NCI-H526 treated with DMSO at 0.1 percent for 48 hours (cell line): ENCODE data around the gene KRTCAP2.
"Not testable (repeated sequence)": the region's sequence is repeated elsewhere in the genome, so short reads cannot be mapped to it uniquely, and the experiment has no call there.

ENCODE experiments used
- DNase-seq: peaks from one replicate; lab custom pipeline; 2025; lab: John Stamatoyannopoulos, UW

Gene KRTCAP2

DNA sequence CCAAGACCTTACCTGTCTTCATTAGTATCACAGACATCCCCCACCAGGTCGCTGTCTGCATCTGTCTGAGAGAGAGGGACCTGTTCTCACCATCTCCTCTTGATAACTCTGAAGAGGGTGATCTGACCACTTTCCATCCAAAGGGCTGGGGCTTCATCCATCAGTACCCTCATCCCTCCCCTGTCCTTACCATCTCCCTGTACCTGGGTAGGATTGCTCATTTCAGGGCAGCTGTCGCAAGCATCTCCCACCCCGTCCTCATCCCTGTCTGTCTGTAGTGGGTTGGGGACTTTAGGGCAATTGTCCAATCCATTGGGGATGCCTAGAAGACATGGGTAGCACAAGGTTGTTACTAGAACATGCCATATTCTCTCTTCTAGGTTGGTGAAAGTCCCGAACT, 26.7 kb upstream of the KRTCAP2 start:
- DNase-seq = no peak

DNA sequence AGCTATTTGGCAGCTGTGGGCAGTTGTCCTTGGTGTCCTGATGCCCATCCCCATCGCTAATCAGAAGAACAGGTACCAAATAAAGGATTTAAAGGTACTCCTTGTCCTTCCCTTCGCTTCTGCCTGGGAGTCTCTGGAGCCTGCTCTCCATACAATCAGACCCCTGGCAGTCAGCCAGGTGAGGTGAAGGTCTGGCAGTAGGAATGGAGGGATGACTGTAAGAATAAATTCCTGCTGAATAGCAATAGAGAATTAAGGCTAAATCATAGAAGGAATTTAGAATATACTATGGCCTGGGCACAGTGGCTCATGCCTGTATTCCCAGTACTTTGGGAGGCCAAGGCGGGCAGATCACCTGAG, 25.4 kb upstream of the KRTCAP2 start:
- DNase-seq = no peak

DNA sequence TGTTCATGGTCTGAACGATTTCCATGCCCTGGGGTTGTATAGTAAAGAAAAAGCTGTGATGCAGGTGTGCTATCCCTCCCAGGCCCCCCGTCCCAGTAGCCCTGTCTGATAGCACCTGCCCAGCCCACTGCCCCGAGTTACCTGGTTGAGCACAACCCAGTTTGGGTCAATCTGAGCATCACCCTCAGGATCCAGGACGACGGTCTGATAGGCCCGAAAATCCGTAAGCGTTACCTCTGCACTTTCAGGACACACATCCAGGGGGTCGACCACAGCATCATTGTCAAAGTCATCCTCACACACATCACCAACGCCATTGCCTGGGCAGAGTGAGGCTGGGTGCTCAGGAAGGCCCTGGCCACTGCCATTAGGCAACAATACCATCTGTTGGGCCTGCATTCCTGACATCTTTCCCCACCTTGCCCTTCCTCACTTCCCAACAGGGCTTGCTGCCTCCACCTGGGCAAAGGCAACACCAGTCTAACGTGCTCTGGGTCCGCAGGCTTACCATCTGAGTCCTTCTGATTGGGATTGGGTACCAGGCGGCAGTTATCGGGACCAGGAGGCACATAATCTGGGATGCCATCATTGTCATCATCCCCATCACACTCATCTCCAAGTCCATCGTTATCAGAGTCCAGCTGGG, 24.9 kb upstream of the KRTCAP2 start:
- no peak for DNase-seq

DNA sequence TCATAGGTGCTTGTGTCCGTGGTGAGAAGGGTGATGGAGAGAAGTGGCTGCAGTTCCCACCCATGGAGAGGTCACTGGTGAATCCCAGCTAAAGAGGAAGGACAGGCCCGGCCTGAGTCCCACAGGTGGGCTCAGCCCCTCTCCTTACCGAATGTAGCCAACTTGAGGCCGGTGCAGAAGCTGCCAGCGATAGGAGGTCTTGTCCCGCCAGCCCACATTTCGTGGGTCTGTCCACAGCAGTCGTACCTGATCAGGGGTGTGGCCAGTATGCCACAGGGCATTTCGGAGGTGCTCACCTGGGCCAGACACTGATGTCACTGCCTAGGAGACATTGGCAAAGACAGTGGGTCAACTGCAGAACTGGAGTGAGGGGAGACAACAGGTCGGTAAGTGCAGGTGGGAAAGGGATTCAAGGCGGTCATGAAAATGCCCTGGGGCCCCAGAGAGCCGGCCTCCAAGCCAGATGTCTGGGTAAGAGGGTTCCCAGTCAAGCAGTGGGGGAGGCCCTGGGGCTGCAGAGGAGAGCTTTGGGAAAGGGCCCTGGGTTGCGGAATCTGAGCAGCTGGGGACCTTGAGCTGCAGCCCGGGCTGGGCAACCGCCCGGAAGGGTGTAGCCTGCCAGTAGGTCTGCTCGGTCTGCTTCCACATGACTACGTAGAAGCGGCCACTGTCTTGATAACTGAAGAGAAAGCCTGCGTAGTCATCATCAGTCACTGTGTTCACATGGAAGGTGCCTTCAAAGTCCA, 24.0 kb upstream of the KRTCAP2 start:
- no peak for DNase-seq

DNA sequence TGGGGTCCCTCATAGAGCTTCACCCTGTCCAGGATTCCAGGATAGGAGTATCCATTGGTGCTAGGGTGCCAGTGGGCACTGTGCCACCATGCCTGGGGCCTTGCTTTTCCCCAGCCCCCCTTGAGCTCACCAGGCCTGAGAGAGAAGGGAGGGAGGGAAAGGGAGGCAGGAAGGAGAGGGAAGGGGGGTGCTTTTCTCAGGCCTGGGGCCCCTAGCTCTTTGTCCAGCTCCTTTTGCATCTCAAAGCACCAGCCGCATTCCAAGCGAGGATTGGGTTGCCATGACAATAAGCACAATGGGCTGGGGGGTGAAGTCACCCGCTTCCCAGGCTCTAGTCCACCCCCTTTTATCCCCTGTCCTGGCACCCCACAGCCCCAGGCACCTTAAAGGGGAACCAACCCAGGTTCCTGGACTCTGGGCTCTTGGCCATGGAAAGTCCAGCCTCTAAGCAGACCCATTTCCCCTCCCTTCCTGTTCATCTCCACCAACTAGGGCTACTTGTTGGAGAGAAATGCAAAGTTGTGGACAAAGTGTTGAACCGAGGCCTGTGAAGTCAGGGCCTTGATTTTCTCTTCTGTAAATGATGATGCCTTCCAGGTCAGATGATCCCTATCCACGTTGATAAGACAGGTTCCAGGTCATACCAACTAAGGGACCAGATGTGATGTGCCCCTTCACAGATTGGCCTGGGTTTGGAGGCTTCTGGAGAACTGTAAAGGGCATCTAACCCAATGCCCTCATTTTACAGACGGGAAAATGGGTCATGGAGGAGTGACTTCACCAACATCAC, 23.2 kb upstream of the KRTCAP2 start:
- DNase-seq = no peak

DNA sequence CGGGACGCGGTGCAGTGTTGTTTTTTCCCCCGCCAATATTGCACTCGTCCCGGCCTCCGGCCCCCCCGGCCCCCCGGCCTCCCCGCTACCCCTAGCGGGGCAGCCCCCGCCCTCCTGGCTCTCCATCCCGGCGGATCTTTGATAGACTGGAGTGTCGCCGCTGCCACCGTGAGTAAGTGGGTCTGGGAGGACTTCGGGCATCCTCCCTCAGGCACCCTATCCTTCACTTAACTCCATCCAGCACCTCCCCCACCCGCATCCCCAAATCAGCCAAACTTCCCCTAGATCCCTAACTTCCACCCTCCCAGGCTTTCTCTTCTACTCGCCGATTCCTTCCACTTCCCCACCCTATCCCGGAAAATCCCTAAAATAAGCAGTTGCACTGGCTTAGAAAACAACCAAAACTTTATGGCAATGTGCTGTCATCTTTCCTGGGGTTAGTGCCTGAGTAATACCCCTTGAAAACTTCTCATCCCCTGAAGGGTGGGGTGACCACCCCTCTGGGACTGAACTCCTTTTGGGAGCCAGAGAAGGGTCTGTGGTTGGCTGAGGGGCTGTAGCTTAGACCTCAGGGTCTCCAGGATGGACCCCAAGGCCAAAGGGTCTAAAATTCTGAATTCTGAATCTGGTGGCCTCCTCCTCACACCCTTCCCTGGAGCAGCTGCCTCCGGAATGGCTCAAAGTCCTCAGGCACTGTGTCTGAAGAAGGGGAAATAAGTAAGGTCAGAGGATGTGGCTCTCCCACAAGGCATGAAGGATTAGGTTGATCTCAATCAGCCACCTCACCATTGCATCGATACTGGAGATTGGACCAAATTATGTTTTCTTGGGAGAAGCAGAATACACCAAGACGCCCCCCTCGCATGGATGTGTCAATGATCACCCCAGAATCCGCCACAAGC, 22.3 kb upstream of the KRTCAP2 start:
- no peak for DNase-seq

DNA sequence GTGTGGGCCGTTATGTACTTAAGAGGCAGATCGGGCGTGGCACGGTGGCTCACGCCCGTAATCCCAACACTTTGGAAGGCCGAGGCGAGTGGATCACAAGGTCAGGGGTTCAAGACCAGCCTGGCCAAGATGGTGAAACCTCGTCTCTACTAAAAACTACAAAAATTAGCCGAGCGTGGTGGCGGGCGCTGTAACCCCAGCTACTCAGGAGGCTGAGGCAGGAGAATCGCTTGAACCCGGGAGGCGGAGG, 20.8 kb upstream of the KRTCAP2 start:
- not testable (repeated sequence) for DNase-seq

DNA sequence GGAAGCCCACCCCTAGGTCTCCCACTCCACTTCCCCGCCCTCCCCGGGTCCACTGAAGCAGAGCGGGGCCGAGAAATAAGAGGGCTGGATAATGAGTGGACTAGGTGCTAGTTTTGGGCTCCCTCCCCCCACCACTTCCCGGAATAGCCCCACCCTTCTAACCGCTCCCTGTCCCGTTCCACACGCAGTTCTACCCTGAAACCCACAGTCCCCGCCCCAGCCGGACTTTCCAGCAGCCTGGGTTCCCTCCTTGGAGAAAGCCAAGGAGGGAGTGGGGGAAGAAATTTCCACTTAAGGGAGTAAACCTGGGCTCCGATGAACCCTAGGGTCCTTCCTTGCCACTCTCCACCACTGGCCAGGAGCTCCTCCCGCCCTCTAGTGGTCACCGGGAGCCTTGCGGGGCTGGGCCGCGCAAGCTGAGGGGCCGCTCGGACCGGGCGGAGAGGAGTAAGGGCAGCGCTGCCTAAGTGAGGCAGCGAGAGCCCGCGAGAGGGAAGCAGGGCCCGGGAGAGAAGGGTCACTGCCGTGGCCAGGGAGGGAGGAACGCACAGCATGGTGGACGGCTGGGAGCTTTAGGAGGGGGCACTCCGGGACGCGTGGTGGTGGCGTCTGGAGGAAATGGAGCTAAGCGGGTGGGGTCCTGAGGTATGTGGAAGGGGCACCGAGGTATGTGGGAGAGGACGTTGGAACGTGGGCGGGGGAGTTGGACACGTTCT, 20.3 kb upstream of the KRTCAP2 start:
- peak; percentile 95 for DNase-seq

DNA sequence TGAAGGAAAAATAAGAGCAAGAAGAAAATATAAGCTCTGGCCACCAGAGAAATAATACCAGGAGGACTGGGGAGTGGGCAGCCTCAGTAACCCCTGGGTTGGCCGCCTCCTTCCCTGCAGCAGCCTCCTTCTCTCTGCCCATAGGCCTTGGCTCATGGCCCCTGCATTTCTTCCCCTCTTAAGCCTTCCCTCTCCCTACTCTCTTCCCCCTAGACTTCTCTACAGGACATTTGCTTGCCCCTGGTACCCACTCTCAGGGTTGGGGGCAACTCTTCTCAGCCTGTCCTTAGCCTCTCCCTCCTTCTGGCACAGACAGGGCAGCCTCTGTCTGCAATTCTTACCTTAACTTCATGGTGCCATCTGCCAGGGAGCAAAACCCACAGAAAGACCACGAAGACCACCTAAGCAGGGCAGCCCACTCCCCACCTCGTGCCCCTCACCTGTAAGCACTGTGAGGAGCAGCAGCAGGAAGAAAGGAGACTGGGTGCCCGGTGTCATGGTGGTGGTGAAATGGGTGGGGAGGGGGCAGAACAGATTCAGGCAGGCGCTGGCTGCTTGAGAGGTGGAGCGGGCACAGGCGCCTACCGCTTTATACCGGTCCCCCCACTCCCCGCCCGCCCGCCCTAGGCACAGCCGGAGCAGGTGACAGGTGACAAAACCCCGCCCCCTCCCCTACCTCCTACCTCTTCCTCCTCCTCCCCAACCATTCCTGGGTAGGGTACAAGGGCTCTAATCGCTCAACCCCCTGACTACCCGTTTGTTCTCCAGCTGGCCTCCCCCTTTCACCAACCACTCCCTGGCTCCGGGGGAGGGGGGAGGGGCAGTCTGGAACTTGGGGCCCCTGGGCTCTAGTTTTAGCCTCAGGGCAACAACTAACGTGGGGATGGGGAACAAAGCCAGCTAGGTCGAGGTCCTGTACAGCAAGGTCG, 19.5 kb upstream of the KRTCAP2 start:
- peak; percentile 93 for DNase-seq

DNA sequence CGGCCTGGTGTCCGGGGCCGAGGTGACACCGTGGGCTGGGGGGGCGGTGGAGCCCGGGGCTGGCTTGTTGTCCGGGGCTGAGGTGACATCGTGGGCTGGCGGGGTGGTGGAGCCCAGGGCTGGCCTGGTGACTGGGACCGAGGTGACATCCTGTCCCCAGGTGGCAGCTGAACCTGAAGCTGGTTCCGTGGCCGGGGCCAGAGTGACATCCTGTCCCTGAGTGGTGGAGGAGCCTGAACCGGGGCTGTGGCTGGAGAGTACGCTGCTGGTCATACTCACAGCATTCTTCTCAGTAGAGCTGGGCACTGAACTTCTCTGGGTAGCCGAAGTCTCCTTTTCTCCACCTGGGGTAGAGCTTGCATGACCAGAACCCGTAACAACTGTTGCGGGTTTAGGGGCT, 18.8 kb upstream of the KRTCAP2 start:
- no peak for DNase-seq

DNA sequence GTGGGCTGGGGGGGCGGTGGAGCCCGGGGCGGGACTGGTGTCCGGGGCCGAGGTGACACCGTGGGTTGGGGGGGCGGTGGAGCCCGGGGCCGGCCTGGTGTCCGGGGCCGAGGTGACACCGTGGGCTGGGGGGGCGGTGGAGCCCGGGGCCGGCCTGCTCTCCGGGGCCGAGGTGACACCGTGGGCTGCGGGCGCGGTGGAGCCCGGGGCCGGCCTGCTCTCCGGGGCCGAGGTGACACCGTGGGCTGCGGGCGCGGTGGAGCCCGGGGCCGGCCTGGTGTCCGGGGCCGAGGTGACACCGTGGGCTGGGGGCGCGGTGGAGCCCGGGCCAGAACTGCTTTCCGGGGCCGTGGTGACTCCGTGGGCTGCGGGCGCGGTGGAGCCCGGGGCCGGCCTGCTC, 16.8 kb upstream of the KRTCAP2 start:
- DNase-seq = not testable (repeated sequence)

DNA sequence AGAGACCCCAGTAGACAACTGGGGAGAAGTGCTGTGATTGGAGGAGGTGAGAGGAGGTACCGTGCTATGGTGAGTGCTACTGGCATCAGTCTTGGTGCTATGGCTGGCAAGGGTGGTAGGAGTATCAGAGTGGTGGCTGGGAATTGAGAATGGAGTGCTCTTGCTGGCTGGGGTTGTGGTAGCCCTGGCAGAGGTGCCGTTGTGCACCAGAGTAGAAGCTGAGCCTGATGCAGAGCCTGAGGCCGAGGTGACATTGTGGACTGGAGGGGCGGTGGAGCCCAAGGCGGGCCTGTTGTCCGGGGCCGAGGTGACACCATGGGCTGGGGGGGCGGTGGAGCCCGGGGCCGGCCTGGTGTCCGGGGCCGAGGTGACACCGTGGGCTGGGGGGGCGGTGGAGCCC, 15.2 kb upstream of the KRTCAP2 start:
- DNase-seq = no peak

DNA sequence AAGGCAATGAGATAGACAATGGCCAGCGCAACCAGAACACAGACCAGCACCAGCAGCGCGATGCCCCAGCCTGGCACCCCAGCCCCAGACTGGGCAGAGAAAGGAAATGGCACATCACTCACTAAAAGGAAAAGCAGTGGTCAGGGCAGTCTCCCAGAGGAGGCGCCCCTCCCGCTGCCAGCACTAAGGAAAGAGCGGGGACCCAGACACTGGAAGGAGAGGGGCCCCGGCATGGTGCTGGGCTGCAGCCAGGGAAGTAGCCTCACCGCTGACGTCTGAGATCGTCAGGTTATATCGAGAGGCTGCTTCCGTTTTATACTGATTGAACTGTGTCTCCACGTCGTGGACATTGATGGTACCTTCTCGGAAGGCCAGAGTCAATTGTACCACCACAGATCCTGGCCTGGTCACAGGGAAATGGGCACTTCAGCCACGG, 14.4 kb upstream of the KRTCAP2 start:
- no peak for DNase-seq

DNA sequence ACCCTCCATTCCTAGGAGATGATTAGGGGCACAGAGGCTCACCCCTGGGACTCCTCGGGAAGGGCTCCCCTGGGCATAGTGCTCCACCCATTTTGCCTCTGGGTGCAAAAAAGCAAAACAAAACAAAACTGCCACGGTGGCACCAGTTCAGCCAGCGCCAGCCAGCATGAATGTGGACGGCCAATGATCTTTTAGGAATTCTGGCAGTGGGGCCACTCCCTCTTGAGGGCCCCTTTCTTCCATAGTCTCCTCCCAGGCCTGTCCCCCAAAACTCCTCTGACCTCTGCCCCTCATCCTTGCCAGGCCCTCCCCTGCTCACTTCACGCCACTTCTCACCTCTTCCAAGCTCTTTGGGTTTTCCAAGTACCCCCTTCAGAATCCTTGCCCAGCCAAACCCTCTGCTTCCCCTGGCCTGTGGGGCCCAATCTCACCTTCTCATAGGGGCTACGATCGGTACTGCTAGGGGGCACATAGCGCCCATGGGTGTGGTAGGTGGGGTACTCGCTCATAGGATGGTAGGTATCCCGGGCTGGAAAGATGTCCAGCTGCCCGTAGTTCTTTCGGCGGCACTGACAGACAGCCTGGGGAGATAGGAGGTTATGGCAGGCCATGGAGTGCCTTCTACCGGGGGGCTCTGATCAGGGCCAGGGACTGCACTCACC, 13.8 kb upstream of the KRTCAP2 start:
- no peak for DNase-seq

DNA sequence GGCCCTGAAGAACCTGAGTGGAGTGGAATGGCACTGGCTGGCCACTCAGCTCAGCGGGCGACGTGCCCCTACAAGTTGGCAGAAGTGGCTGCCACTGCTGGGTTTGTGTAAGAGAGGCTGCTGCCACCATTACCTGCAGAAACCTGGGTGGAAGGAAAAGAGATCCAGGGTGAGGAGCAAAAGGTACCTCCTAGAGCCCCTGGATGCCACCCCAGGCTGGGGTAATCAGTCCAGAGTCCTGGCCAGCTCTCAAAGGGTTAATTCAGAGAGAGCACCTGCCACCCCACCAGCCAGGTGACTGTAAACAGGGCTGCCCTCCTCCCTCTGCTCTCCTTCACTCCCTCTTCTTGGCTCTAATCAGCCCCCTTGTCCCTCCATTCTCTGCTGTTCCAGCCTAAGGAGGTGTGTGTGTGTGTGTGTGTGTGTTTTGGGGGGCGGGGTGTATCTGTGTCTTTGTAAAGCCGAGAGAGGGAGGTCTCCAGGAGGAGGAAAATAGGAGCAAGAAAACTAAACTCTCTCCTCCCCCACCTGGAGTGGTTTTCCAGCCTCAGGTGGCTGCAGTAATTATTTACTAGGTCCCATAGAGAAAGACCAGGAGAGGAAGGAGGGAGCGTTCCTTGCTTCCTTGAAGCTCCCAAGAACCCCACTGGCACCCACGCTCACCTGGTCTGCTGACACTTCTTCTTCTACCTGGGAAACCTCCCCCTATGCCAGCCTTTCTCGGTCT, 13.1 kb upstream of the KRTCAP2 start:
- peak; percentile 68 for DNase-seq

DNA sequence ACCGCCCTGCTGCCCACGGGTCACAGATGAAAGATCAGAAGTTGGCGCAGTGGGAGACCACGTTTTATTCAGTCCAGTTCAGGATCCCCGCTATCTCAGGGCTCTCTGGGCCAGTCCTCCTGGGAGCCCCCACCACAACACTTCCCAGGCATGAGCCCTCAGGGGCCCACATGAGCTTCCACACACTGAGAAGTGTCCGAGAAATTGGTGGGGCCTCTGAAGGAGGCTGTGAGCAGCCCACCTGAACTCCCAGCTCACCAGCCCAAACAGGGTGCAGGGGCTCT, 12.6 kb upstream of the KRTCAP2 start:
- DNase-seq = no peak

DNA sequence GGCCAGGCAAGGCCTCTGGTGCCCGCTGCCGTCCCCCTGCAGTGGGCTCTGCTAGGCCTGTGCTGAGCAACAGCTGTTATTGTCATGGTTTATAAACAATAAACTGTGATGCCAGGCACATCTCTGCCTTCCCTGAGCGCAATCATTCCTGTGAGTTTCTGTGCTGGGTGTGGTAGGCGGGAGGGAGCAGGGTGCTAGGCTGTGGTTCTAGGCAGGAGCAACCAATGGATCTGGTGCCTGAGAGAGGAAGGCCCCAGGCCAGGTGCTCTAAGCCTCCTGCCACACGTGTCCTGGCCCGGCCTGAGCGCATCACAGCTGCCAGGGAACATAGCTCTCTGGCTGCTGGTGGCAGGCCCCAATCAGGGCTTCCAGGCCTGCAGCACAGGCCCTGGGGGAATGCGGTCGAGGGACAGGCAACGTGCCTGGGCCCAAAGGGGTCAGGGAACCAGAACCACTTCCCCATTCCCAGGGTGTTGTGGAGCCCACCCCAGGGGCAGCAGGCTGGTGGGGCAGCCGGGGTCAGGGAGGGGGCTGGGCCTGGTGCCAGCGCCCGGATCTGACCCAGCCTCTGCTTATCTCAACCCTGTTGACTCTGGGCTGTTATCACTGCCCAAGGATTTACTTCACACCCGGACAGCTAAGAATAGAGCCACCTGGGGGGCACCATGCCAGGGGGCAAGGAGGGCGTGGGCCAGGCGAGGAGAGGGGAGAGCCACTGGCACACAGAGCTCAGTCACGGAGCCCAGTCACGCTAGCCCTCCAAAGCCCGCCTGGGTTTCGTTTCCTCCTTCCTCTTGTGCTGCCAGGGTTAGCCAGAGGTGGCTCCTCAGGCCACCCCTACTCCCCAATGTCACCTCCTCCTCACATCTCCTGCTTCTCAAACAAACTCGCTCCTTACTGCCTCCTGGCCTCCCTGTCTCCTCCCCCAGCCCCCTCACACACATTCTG, 12.0 kb upstream of the KRTCAP2 start:
- DNase-seq = no peak

DNA sequence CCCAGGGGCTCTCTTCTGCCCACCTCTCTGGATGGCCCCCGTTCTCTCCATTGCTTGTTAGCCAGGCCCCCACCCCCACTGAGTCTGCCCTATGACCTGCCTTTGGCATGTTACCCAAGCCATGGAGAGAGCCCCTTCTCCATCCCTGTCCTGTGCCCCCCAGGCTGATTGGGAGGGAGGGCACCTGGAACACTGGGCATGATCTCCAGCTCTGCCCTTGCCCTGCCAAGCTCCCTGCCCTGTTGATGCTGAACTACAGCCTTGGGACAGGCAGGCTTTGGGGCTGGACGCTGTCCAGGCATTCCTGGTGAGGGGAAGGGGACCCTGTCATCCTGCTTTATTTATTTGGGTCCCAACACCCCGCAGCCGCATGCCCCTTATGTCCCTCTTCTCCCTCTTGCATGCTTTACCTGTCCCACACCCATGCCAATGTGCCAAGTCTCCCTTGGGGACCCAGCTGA, 11.3 kb upstream of the KRTCAP2 start:
- DNase-seq = no peak
